Kidney glomerular epithelial cell (primary cell): ENCODE data around the gene DENND1A.
A peak's percentile ranks its signal among the peaks of the same experiment; 100 is the strongest.
"Not testable (repeated sequence)": the region's sequence is repeated elsewhere in the genome, so short reads cannot be mapped to it uniquely, and the experiment has no call there.

ENCODE experiments used
- DNase-seq: peaks from one replicate; lab custom pipeline; 2025; lab: John Stamatoyannopoulos, UW

DENND1A gene

DNA sequence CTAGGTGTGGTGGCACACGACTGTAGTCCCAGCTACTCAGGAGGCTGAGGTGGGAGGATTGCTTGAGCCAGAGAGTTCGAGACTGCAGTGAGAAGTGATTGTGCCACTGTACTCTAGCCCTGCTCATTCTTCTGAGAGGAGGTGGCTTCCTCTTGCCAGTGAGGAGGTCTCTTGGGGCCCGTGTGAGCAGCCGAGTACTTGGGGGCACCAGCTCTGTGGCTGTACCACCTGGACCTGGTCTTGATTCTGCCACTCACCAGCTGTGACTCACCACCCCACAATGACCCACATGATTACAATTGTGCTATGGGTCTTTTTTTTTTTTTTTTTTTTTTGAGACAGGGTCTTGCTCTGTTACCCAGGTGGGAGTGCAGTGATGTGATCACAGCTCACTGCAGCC, 592.0 kb downstream of the DENND1A start:
- DNase-seq = no peak

DNA sequence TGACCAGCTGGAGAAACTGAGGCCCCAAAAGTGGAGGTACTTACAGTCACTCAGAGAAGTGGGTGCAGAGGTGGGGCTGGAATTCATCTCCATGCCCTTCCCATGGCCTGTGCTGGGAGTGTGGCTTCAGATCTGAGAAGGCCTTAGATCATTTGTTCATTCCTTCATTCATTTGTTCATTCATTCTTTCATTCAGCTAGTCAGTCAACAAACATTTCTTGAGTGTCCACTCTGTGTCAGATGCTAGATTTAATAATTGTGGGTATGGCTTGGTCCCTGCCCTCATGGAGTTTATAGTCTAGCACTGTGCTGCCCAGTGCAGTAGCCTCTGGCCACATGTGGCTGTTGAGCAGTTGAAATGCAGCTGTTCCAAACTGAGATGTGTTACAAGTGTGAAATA, 593.0 kb downstream of the DENND1A start:
- no peak for DNase-seq

DNA sequence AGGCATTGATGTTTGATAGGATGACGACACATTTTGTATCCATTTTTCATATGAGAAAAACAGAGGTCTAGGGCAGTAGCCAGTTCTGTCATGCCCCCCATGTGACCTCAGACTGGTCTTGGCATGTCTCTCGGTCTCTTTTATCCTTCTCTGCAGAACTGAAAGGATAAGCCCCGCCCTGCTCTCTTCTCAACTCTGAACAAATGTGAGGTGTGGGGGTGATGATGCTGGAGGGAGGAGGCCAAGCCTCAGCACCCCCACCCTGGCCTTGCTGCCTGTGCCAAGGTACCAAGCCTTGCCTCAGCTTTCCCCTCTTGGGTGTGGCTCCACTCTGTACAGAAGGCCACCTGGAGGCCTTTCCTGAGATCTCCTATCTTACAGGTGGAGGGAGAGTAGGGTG, 593.5 kb downstream of the DENND1A start:
- DNase-seq = no peak

DNA sequence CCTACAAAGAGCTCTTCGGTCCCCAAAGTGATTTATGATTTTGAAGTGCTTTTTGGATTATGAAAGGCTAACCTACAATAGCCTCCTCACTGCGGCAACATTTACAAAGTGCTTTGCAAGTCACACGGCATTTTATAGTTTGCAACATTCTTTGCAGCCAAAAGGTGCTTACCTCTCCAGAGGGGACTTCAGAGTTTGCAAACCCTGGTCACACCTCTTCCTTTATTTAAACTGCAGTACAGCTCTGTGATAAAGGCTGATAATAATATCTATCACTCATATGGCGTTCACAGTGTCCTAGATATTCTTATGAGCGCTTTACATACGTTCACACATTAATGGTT, 594.0 kb downstream of the DENND1A start:
- DNase-seq = no peak

DNA sequence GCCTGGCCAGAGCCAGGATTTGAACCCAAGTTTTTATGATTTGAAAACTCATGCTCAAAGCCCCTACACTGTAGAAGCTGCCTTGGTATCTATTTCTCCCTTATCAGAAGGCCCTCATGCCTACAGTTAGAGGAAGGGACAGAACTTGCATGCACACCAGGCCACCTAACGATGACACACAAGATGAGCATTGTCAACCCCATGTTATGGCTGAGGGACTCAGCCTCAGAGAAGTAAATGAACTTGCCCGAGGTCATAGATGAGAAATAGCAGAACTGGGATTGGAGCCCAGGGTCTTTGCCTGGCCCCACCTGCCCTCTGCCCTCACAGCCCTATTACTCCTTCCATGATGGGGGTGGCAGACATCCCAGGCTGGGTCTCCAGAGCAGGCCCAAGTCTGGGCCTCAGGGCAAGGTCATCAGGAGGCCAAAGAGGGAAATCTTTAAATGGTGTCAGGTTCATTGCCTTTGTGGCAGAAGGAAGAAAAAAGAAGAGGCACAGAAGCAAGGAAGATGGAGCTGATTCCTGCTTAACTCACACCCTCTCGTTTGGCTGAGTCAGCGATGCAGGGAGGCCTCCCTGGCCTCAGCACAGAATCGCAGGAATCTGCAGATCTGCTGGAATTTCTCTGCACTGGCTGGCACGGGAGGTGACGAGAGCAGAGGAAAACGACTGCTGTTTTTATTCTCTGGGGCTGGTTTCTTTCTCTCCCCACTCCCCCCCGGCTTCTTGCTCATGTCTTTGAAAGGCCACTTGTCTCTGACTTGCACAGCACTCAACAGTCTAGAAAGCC, 594.5 kb downstream of the DENND1A start:
- DNase-seq = peak; percentile 76

DNA sequence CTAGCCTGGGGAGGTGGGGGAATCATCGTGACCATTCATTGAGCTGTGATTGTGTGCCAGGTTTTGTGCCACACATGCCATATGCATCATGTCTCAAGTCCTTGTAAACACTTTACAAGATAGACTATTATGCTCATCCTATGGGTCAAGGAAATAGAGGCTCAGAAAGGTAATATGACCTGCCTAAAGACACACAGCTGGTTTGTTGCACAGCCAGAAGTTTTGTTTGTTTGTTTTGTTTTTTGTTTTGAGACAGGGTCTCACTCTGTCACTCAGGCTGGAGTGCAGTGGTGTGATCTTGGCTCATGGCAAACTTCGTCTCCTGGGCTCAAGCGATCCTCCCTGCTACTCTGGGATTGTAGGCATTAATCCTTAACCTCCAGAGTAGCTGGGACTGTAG, 595.3 kb downstream of the DENND1A start:
- no peak for DNase-seq

DNA sequence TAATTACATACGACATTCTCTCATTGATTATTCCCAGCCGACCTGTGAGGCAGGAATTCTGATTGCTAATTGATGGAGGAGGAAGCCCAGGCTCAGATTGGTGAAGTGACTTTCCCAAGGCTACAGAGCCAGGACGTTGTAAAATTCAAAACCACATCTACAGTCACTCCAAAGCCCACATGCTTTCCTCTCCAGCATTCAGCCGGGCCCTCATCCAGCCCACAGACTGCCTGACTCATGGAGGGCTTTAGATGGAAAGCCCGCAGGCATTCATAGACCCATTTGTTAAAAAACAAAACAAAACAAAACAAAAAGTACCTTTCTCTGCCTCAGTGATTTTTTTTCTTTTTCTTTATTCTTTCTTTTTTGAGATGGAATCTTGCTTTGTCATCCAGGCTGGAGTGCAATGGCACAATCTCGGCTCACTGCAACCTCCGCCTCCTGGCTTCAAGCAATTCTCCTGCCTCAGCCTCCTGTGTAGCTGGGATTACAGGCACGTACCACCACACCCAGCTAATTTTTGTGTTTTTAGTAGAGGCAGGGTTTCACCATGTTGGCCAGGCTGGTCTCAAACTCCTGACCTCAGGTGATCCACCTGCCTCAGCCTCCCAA, 596.8 kb downstream of the DENND1A start:
- not testable (repeated sequence) for DNase-seq

DNA sequence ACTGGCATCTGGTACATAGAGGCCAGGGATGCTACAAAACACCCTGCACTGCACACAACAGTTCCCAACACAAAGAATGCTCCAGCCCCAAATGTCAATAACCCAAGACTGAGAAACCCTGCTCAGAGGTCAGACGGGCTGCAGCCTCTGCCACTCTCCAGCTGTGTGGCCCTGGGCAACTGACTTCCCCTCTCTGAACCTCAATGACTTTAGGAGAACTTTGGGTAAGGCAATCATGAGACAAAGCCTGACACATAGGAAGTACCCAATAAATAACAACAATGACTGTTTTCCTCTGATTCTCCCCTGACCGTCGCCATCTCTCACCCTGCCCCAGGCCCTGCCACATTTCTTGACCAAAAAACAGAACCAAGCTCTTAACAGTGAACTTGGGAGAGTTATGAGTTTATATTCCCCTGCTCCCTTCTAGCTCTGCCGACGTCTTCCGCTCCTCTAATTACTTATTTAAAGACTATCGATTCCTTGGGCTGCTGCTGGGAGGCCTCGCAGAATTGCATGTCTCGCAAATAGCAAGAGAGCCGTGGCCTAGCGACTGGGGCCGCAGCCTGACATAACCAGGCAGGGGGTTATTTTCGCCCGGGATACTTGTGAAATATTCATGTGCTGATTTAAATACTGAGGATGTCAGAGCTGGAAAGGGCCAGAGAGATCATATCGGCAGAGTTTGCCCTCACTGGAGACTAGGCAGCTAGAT, 598.4 kb downstream of the DENND1A start:
- no peak for DNase-seq
